ENCODE data around the gene PPP1R3F. TPM values are rescaled to one million over a fixed set of nuclear protein-coding genes. Genes with fewer than 3 reads are reported as not detected.

Gene PPP1R3F
- 10 to 100 TPM in 1 of 2 donors, 1 to 10 TPM in 1; 3.9 to 24.9 TPM for total RNA-seq

GRCh38 chrX:49269767-49270248, at the start of gene PPP1R3F:
Gene PPP1R3F (plus strand): TSS chrX:49269793. CDS start chrX:49269870, 77 bp downstream.
- 0% methylated on average over 27 of the region's 70 CpGs for whole genome bisulfite sequencing
- DNase-seq (ENCODE audit: low spot score): no peak
- intact Hi-C loops (cut with DNase I): loop anchor here (10.0 kb wide), 1 partner anchor 75 kb away; no protein-coding TSS in a partner anchor

GRCh38 chrX:49220100-49220499, 49.5 kb upstream of the PPP1R3F start:
- no peak for DNase-seq (ENCODE audit: low spot score)
- no peak overlapping the region for H3K27ac ChIP-seq
- H3K4me3 ChIP-seq: no peak overlapping the region
- no peaks in the 10 kb centered on the region for H3K9me3 ChIP-seq
- no peaks in the 10 kb centered on the region for H3K27me3 ChIP-seq (replicated peaks; ENCODE audit: insufficient read depth)
- no peaks in the 10 kb centered on the region for H3K4me1 ChIP-seq (replicated peaks)
- TF ChIP-seq CTCF (IDR thresholded peaks at IDR 0.05): no peak
- no peak for TF ChIP-seq POLR2A (IDR thresholded peaks at IDR 0.05)
- TF ChIP-seq POLR2AphosphoS5 (IDR thresholded peaks at IDR 0.05): no peak
- H3K36me3 ChIP-seq: no peaks in the 10 kb centered on the region
- intact Hi-C loops (cut with DNase I): no loop called here

More at GRCh38 chrX:49269767-49270248, at the start of gene PPP1R3F:
- peak within 1 kb of the TSS; percentile 89 to 92 for H3K27ac ChIP-seq
- H3K4me3 ChIP-seq: peak within 1 kb of the TSS; percentile 54 to 57
- TF ChIP-seq POLR2A (IDR thresholded peaks at IDR 0.05) (peak; percentile 49), POLR2AphosphoS5 (IDR thresholded peaks at IDR 0.05) (no peak)
- no peaks in the 10 kb centered on the region for H3K36me3 ChIP-seq
- no peaks in the 10 kb centered on the region for H3K27me3 ChIP-seq (replicated peaks; ENCODE audit: insufficient read depth)
- no peaks in the 10 kb centered on the region for H3K9me3 ChIP-seq
- H3K4me1 ChIP-seq (replicated peaks): no peaks in the 10 kb centered on the region

- no peak for DNase-seq (ENCODE audit: low spot score)
- Histone ChIP-seq H3K4me3 (no peak overlapping the region), H3K4me1 (replicated peaks) (no peaks in the 10 kb centered on the region), H3K27me3 (replicated peaks; ENCODE audit: insufficient read depth) (no peaks in the 10 kb centered on the region), H3K36me3 (no peaks in the 10 kb centered on the region), H3K9me3 (no peaks in the 10 kb centered on the region), H3K27ac (no peak overlapping the region)
- TF ChIP-seq POLR2AphosphoS5 (IDR thresholded peaks at IDR 0.05): no peak
- no peak for TF ChIP-seq CTCF (IDR thresholded peaks at IDR 0.05)
- TF ChIP-seq POLR2A (IDR thresholded peaks at IDR 0.05): no peak
- 92% methylated on average over 2 of the region's 2 CpGs for WGBS
- intact Hi-C loops (cut with DNase I): no loop called here
Observed at GRCh38 chrX:49221868-49222267, 47.7 kb upstream of the PPP1R3F start.

DNA sequence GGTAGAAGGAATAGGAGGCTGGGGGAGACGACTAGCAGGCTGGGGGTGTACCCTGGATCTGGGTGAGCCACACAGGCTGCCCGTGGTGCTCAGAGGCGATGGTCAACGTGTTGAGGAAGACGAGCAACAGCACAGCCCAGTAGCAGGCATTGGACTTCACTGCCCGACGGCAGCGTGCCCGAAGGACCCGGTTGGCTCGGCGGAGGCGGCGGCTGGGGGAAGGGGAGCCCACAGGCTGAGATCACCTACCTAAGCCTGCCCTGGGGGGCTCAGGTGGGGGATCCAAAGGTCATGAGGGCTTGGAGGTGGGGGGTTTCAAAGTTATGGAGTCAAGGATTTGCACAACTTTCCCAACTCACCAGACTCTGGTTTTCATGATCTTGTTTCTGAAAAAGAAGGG, 43.7 kb upstream of the PPP1R3F start:
- Histone ChIP-seq H3K27me3 (replicated peaks; ENCODE audit: insufficient read depth) (no peaks in the 10 kb centered on the region), H3K4me1 (replicated peaks) (no peaks in the 10 kb centered on the region), H3K27ac (no peak overlapping the region), H3K4me3 (no peak overlapping the region), H3K36me3 (no peaks in the 10 kb centered on the region), H3K9me3 (no peaks in the 10 kb centered on the region)
- intact Hi-C loops (cut with DNase I): no loop called here
- no peak for TF ChIP-seq POLR2A (IDR thresholded peaks at IDR 0.05)
- no peak for DNase-seq (ENCODE audit: low spot score)
- 76% methylated on average over 13 of the region's 14 CpGs for WGBS

- intact Hi-C loops (cut with DNase I): no loop called here
- Histone ChIP-seq H3K9me3 (no peaks in the 10 kb centered on the region), H3K27me3 (replicated peaks; ENCODE audit: insufficient read depth) (no peaks in the 10 kb centered on the region), H3K4me1 (replicated peaks) (no peaks in the 10 kb centered on the region), H3K27ac (no peak overlapping the region), H3K4me3 (no peak overlapping the region), H3K36me3 (no peaks in the 10 kb centered on the region)
- no peak for DNase-seq (ENCODE audit: low spot score)
- TF ChIP-seq CTCF (IDR thresholded peaks at IDR 0.05) (no peak), POLR2A (IDR thresholded peaks at IDR 0.05) (no peak), POLR2AphosphoS5 (IDR thresholded peaks at IDR 0.05) (no peak)
- 92% methylated on average over 9 of the region's 9 CpGs for WGBS
Observed at GRCh38 chrX:49226946-49227345, 42.6 kb upstream of the PPP1R3F start.

- Histone ChIP-seq H3K9me3 (no peaks in the 10 kb centered on the region), H3K27me3 (replicated peaks; ENCODE audit: insufficient read depth) (no peaks in the 10 kb centered on the region), H3K36me3 (no peaks in the 10 kb centered on the region), H3K4me1 (replicated peaks) (no peaks in the 10 kb centered on the region), H3K27ac (no peak overlapping the region), H3K4me3 (no peak overlapping the region)
- TF ChIP-seq POLR2A (IDR thresholded peaks at IDR 0.05): no peak
- no peak for TF ChIP-seq CTCF (IDR thresholded peaks at IDR 0.05)
- TF ChIP-seq POLR2AphosphoS5 (IDR thresholded peaks at IDR 0.05): no peak
- intact Hi-C loops (cut with DNase I): no loop called here
- 100% methylated on average over 1 of the region's 2 CpGs for WGBS
- DNase-seq (ENCODE audit: low spot score): no peak
Observed at GRCh38 chrX:49227726-49228125, 41.9 kb upstream of the PPP1R3F start.

All from prostate gland (tissue), 2 donors.